GM19240 (cell line): ENCODE results near the gene C12orf50.
"Not testable (repeated sequence)": the region's sequence is repeated elsewhere in the genome, so short reads cannot be mapped to it uniquely, and the experiment has no call there.

Experiments used
- DNase-seq: peaks from one replicate; pipeline ENCODE4 v3.0.0; 2011; ENCODE audit warnings: low spot score; ENCODE audit not compliant: insufficient read length

Gene C12orf50, protein sequence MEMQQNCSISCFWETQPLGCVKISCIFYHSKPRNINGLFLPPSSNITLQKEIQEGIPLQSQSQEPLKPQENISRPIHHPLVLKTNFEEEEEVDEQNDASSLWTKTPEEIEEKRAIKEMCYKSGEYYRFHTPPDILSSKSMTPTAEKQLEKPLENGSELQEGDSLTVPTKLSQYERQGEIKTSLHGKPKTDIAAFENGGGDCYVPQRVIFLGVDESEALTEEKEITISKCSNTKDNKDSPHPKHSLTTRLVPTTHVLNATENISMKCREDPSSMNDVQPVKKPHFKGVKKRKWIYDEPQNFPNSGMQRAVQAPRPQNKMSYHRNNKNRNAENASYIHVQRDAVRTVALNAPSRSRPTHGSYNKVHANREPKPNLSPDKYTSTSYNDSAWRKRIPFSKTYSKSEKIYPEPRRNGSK

DNA sequence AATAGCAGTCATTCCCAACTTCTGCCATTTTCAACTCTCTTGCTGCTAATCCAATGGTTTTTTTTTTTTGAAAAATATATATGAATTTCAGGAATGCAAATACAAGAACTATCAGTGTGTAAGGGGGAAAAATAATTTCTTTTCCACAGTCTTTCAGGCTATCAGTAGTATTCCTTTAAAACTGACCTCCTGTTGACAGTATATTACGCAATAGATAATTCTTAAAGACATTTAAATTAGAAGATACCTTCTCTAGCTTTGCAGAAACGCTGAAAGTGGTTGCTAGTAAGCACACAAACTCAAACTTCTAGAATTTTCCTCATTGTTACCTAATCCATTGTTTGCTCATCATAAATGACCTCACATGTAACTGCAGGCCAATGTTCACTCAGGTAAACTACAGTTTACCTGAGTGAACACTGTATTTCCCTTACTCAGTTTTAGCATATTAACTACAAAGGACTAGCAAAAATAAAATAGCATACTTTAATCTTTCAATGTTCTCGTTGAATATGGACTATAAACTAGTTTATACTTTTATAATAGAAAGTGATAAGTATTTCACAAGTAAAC, at the start of gene C12orf50:
TSS of gene C12orf50 (minus strand) at position 309 of the 573 bp plus-strand sequence. CDS start 2,439 bp downstream, outside the sequence.
- no peak for DNase-seq

DNA sequence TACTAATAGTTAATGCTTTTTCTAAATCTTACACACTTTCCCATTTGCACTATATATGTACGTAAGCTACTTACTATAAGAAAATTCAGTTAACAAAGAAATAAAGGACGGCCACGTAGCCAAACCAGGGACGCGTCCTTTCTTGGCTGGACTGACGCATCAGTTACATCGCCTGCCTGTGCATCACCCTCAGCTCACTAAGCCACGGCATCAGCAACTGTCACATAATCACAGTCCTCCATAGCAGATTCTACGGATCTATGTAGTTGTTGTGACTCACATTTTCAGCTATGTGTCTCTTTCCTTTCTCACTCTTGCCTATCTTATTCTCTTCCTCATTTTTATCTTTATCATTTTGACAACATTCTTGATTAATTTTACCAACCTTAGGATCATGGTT, 38.1 kb upstream of the C12orf50 start:
- DNase-seq, result no peak

DNA sequence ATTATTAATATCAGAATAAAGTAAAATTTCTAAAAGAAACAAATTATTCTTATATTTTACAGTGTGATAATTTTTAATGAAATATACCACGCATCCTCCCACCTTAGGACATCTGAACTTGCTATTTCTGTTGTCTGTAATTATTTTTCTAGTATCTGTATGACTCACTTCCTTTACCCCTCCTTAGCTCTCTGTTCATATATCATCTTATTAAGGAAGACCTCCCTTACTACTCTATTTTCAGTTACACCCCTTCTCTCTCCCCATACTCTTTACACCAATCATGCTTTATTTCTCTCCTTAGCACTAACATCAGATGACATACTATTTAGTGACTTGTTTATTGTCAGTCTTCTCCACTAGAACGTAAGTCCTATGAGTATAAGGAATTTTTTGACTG, 34.2 kb upstream of the C12orf50 start:
- DNase-seq, result no peak

DNA sequence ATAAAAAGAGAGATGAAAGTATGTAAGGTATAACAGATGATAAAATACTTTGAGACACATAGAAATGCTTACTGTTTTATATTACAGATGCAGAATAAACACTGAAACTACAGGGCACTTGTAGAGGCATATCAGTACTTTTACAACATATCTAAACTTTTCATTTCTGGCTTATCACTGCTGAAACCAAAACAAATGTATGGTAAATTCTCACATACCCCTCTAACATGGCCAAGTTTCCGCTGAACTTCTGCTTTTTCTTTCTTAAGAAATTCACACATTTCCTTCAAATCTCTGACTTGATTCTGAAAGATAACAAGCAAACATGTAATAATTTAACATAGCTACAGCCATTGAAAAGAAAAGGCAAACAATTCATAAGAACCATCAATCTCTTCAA, 33.3 kb upstream of the C12orf50 start:
- no peak for DNase-seq

DNA sequence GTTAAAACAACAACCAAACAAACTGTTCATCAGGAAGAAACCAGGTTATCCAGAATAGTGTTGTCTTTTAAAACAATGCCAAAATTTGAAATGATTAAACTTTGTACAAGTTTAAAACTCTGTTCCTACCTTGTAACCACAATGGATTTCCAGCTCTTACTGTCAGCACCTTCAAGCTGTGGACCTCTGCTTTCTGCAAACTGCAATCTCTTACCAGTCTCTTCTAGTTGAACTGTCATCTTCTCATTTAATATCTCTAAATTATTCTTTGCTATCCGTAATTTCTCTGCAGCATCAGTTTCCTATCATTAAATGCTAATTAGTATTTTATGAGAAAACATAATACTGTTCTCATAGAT, 29.5 kb upstream of the C12orf50 start:
- DNase-seq, result no peak

DNA sequence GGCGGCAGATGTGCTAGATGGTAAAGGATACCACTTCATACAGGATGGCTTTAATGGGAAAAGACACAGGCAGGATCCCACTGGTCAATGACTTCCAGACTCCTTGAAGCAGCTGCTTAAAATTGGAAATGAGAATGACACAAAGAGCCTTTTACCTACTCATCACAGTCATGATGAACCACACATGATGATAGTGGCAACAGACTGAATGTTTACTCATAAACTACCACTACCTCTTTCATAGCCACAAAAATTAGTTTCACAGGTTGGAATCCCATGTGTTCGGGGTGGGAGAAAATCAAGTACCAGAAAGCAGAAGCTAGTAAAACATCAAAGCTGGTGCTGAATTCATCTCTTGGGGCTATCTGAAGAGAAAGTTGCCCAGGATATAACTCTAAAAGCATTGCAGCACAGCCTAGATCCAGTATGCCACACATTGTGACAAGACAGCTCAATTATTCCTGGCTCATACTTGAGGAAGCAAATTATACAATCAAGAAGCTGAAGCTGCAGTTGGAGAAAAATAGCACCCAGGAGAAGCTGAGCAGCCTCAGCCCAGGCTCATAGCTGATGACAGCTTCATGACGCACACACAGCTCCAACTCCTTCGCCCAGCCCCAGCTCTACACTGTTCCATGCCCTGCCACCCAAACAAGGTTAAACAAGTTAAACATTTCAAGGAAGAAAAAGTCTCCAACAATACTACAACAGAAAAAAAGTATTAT, 29.0 kb upstream of the C12orf50 start:
- no peak for DNase-seq

DNA sequence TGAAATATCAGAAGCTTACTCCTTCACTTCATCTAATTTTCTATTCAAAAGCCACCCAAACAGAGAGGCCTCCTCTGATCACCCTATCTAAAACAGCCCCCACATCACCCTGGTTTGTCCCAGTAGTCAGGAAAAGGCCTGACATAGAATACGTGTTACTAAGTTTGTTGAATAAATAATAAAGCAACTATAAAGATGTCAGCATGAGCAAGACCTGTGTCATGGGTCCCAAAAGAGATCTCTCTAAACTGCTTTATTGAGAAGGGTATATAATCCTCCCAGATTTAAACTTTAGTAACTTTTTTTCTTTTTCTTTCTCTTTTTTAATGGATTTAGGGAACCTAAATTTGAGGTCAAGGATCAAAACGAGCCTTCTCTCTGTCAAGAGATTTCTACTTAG, 27.4 kb upstream of the C12orf50 start:
- no peak for DNase-seq

DNA sequence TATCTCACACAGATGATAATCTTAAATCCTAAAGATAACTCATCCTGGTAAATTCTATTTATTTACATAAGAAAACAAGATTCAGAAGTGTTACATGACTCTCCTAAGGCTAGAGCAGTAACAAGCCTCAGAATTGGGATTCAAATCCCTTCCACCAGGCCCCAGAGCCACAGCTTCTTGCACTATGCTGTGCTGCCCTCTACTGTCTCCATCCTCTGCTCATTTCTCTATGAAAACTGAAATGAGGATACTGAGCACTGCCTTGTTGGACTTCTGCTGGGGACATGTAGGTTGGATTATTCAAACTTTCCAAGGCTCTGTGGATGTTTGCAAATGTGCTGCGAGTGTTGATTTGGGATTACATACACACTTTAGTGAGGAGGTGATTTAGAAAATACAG, 23.5 kb upstream of the C12orf50 start:
- DNase-seq, result no peak

DNA sequence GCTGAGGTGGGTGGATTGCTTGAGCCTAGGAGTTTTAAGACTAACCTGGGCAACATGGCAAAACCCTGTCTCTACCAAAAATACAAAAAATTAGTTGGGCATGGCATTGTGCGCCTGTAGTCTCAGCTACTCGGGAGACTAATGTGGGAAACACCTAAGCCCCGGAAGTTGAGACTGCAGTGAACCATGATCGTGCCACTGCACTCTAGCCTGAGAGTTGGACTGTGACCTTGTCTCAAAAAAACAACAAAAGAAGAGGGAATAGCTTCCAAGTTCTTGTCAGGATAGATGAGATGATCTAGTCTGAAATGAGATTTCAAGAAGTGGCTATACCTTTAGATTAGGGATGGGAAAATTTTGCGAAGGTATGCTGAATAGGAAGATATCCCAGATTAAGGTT, 14.8 kb upstream of the C12orf50 start:
- no peak for DNase-seq

DNA sequence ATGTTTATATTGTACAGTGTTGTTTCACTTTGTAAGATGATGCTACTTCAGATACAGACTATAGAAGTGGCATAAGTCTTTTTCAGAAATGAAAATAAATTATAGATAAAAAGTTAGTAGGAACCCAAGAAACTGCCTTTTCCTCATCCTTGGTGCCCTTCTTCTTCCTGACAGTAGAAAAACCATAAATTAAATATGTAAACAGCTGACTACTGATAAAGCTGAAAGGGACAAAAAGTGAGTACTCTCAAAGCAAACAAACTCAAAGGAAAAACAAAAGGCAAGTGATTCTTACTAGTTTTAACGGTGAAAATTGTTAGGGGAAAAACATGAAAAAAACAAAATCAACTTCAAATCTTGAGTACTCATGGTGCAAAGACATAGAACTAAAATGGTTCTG, 8.6 kb upstream of the C12orf50 start:
- no peak for DNase-seq

DNA sequence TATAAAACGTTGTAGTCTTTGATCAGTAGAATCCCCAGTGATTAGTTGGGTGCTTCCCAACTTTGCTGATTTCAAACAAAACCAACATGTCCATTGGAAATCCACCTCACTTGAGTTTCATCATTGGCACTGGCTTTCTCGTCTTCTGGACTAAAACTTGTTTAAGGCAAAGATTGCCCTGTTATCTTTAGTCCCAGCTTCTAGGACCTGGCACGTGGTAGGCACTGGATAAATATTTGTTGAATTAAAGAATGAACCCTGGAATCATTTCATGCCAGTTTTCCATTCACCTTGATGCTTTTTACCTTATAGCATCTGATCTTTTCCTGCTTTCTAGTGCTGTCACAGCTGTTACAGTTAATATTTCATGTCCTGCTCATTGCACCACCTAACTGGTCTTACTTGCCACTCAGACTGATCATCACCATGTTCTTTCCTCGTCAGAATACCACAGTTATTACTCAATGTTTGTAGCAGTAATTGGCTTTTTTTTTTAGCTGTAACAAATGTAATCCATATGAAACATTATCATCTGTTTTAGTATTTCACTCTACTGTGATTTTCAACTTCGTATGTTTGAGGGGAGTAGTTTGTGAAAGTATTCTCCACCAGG, 7.3 kb upstream of the C12orf50 start:
- DNase-seq, result no peak

DNA sequence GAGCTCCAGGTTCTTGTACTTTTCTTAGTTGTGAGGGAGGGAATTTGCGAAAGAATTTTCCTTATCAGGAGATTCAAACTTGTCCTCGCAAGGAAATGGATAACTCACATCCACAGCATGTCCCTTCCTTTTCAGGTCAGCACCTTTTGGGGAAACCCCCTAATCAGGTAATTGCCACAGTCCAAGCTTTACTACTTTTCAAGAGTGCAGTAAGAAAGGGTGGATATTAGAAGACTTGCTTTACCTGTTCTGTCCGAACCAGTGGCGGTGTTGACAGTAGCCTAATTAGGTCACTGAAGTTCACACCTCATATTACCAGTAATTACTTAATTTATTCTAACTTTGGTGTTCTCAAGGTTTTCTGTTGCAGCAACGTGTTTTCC, 6.7 kb upstream of the C12orf50 start:
- DNase-seq, result no peak

DNA sequence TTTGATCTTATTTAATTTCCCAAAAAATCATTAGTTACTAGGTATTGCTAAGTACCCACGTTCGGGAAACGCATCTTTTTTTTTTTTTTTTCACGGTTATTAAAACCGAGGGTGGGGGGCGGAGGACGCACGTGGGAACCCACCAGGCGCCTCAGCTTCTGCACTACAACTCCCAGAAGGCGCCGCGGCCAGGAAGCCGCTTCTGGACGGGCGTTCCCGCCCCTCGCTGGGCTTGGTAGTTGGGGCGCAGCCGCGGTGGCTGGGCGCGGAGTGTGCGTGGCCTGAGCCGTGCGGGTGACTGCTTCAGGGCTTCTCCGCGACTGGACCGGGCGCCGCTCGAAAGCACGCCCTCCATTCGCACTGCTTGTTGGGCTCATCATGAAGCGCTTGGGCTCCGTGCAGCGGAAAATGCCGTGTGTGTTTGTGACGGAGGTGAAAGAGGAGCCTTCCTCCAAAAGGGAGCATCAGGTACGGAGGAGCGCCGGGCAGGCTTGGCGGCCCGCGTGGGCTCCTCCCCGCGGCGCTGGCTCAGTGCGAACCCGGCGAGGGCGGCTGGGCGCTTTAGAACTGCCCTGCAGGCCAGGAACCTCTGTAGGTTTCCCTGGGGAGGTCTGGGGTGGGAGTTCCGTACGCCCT, 6.2 kb upstream of the C12orf50 start:
- DNase-seq, result peak; percentile 75

DNA sequence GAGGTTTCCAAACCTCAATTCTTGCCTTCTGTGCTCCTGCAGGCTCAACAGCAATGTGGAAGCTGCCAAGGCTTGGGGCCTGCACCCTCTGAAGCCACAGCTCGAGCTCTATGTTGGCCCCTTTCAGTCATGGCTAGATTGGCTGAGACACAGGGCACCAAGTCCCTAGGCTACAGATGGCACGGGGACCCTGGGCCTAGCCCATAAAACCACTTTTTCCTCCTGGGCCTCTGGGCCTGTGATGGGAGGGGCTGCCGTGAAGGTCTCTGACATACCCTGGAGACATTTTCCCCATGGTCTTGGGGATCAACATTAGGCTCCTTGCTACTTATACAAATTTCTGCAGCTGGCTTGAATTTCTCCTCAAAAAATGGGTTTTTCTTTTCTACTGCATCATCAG, 2.0 kb upstream of the C12orf50 start:
- not testable (repeated sequence) for DNase-seq

DNA sequence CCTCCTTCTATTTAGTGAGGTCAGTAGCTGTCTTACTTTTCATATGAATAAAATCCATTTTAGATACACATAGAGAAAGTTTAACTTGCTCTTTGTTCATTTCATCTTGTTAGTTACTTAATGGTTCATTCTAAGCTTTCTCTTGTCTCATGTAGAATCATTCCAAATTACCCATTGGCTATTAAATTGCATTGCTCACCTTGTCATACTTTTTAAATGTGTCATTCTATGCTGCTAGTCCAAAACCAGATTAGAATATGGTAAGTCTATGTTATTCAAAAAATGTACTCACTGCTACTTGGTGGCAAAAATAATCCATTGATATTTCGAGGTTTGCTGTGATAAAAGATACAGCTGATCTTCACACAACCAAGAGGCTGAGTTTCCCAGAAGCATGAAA, 3.0 kb downstream of the C12orf50 start:
- DNase-seq, result no peak

DNA sequence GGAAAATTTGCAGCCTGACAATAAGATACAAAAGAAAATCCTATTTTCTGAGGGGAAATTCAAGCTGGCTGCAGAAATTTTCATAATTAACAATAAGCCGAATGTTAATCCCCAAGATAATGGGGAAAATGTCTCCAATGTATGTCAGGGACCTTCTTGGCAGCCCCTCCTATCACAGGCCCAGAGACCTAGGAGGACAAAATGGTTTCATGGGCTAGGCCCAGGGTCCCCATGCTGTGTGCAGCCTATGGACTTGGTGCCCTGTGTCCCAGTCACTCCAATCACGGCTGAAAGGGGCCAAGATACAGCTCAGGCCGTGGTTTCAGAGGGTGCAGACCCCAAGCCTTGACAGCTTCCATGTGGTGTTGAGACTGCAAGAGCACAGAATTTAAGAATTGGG, 11.2 kb downstream of the C12orf50 start:
- no peak for DNase-seq

DNA sequence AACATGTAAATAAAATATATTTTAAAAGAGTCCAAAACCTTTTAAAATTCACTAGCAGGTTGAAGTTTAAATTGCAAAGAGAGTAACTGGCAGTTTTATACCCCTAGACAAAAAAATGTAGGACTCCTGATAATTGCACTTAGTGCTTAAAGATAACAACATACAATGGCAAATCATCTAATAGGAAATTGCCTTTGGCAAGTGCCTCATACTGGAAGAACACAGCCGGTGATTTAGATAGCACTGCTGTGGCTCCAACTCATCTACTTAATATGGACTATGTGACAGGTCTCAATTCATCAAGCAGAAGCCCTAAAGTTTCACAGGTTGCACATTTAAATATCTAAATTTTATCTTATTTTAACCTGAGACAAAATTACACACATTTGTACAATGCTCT, 13.4 kb downstream of the C12orf50 start:
- no peak for DNase-seq

DNA sequence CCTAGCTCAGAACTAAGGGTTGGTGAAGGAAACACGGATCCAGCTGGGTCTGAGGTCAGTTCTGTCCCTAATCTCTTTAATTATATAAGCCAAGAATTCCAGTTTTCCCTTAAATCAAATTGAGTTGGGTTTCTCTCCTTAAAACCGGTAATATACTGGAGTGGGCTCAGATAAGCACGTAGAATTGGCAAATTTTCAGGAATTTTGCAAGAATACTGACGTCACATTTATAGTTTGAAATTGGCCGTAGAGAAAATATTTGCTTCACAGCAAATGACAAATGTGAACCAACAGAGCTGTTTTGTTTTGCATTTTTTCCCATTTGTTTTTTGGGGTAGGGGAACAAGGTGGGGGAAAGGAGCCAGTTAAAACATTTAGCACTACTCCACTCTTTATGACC, 17.4 kb downstream of the C12orf50 start:
- no peak for DNase-seq

DNA sequence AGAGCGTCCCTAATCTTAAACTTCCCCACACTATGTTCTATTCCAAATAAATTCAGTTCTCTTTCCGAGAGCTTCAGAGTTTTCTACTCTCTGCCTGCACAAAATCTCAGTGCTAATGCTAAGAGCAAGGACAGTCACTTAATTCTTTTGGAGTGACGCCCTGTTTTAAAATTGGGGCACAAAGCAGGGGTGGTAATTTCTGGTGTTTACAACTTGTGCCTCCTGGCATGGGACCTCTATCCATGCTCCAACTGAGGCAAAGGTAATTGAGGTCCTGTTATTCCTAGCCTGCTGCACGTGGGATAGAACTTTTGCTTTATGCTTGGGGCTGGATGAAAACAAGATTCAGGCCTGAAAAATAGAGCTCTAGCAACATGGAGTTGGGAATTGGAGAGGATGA, 22.9 kb downstream of the C12orf50 start:
- no peak for DNase-seq

DNA sequence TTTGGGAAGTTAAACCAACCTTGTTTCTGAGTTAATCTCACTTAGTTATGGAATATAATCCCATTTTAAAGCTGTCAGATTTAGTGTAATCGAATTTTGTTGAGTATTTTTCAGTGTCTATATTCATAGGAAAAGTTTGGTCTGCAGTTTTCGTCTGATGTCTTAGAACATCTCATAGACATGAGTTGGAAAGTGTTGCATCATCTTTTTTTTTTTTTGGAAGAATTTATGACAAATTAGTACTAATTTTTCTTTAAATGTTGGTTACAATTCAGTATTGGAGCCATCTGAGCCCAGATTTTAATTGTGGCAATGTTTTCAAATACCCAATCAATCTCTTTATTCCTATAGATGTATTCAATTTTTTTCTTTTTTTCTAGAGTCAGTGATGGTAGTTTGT, 27.9 kb downstream of the C12orf50 start:
- DNase-seq, result no peak

DNA sequence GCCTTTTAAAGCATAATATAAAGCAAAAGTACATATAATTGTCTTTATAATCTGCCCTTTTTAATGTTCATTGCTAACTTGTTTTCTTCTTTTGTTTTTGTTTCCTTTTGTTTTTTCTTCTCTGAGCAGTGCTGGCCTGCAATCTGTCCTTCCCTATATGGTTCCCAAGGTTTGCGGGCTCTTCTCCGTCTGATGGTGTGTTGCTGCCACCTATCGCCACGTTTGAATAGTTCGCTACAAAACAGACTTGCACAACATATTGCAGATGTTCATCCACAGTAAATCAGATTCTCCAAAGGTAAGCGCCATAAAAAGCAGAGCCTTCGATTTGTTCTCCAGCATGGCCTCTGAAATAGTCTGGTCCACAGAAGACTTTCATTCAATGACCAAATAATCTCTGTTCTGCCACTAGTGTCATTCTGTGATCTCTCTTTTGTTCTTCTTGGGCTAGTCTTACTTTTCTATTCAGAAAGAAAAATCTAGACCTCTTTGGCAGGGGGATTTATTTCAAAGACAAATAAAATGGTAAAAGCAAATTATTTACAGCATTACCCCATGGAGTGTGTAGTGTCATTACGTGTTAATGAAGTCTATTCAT, 33.5 kb downstream of the C12orf50 start:
- DNase-seq, result peak; percentile 7
